HEK293 (cell line): ENCODE data around the gene PARD3.

Experiments
- CTCF ChIA-PET: fragments of 350-600 bp; formaldehyde crosslinking; extraction: SDS; loops from one replicate; lab custom pipeline; 2021; ENCODE audit warnings: antibody characterized with exemption; lab: Yijun Ruan, JAX
- POLR2A ChIA-PET: fragments of 300-600 bp; formaldehyde crosslinking; extraction: SDS; loops from one replicate; lab custom pipeline; 2020; ENCODE audit warnings: antibody characterized with exemption, inconsistent platforms; lab: Yijun Ruan, JAX
- H3K27ac ChIP-seq: fragments of 200-500 bp; sonication (Bioruptor generic); 2 replicates; pipeline ENCODE4 v1.5.1; 2014; ENCODE audit warnings: low read depth, low read length, control low read depth, inconsistent platforms; ENCODE audit errors: extremely low read depth
- H3K36me3 ChIP-seq, 2 experiments: fragments of 200-500 bp in 1 of 2; sonication (Bioruptor generic) in 1 of 2; 1 replicate in 1 of 2; 2 replicates in 1 of 2; pipeline ENCODE4 v1.5.1; 2014 to 2017; ENCODE audit warnings: inconsistent platforms in 2 of 2, low read length in 2 of 2; ENCODE audit not compliant: control insufficient read depth in 2 of 2, insufficient read depth in 1 of 2
- H3K4me1 ChIP-seq: fragments of 200-500 bp; sonication (Bioruptor generic); 2 replicates; pipeline ENCODE4 v1.5.1; 2014; ENCODE audit warnings: mild to moderate bottlenecking, low read length, inconsistent platforms; ENCODE audit not compliant: control insufficient read depth, insufficient read depth
- H3K4me3 ChIP-seq: 2 replicates; pipeline ENCODE4 v1.5.1; 2011; ENCODE audit warnings: low read depth, mild to moderate bottlenecking, control low read depth, low read length, moderate library complexity
- H3K9me3 ChIP-seq: fragments of 200-500 bp; sonication (Bioruptor generic); 2 replicates; pipeline ENCODE4 v1.5.1; 2014; ENCODE audit warnings: low read depth, low read length, inconsistent platforms; ENCODE audit not compliant: control insufficient read depth, insufficient read depth
- GLIS1 ChIP-seq: fragments of 450-650 bp; formaldehyde crosslinking; IDR thresholded peaks from 2 replicates; pipeline ENCODE4 v1.5.1; 2016; ENCODE audit warnings: missing biosample characterization, missing genetic modification characterization
- GLIS2 ChIP-seq: fragments of 450-650 bp; formaldehyde crosslinking; IDR thresholded peaks from 2 replicates; pipeline ENCODE4 v1.5.1; 2016; ENCODE audit warnings: missing biosample characterization, missing genetic modification characterization
- SP3 ChIP-seq: fragments of 450-650 bp; formaldehyde crosslinking; IDR thresholded peaks from 2 replicates; pipeline ENCODE4 v1.5.1; 2016; ENCODE audit warnings: missing biosample characterization, missing genetic modification characterization
- ZBTB44 ChIP-seq: fragments of 450-650 bp; IDR thresholded peaks from 2 replicates; pipeline ENCODE4 v1.5.1; 2018; ENCODE audit warnings: missing biosample characterization, mild to moderate bottlenecking, missing genetic modification characterization
- ZBTB6 ChIP-seq: fragments of 450-650 bp; formaldehyde crosslinking; IDR thresholded peaks from 2 replicates; pipeline ENCODE4 v1.5.1; 2017; ENCODE audit warnings: missing biosample characterization, missing genetic modification characterization
- ZBTB7A ChIP-seq: fragments of 450-650 bp; formaldehyde crosslinking; IDR thresholded peaks from 2 replicates; pipeline ENCODE4 v1.5.1; 2016; ENCODE audit warnings: low read depth, missing biosample characterization, missing genetic modification characterization
- ZFP69B ChIP-seq: fragments of 450-650 bp; formaldehyde crosslinking; IDR thresholded peaks from 2 replicates; pipeline ENCODE4 v1.5.1; 2016; ENCODE audit warnings: missing biosample characterization, missing genetic modification characterization
- ZIC2 ChIP-seq: fragments of 450-650 bp; formaldehyde crosslinking; IDR thresholded peaks from 2 replicates; pipeline ENCODE4 v1.5.1; 2016; ENCODE audit warnings: missing biosample characterization, missing genetic modification characterization
- ZNF155 ChIP-seq: fragments of 450-650 bp; formaldehyde crosslinking; IDR thresholded peaks from 2 replicates; pipeline ENCODE4 v1.5.1; 2016; ENCODE audit warnings: missing biosample characterization, missing genetic modification characterization
- ZNF18 ChIP-seq: fragments of 450-650 bp; formaldehyde crosslinking; IDR thresholded peaks from 2 replicates; pipeline ENCODE4 v1.5.1; 2016; ENCODE audit warnings: missing biosample characterization, missing genetic modification characterization
- ZNF202 ChIP-seq: fragments of 450-650 bp; formaldehyde crosslinking; IDR thresholded peaks from 2 replicates; pipeline ENCODE4 v1.5.1; 2016; ENCODE audit warnings: missing biosample characterization, missing genetic modification characterization, borderline replicate concordance
- ZNF214 ChIP-seq: fragments of 450-650 bp; formaldehyde crosslinking; IDR thresholded peaks from 2 replicates; pipeline ENCODE4 v1.5.1; 2017; ENCODE audit warnings: missing biosample characterization, mild to moderate bottlenecking, missing genetic modification characterization, borderline replicate concordance
- ZNF280C ChIP-seq: fragments of 450-650 bp; formaldehyde crosslinking; IDR thresholded peaks from 2 replicates; pipeline ENCODE4 v1.5.1; 2016; ENCODE audit warnings: missing biosample characterization, missing genetic modification characterization
- ZNF280D ChIP-seq: fragments of 450-650 bp; formaldehyde crosslinking; IDR thresholded peaks from 2 replicates; pipeline ENCODE4 v1.5.1; 2016; ENCODE audit warnings: missing biosample characterization, missing genetic modification characterization
- ZNF514 ChIP-seq: fragments of 450-650 bp; formaldehyde crosslinking; IDR thresholded peaks from 2 replicates; pipeline ENCODE4 v1.5.1; 2016; ENCODE audit warnings: missing biosample characterization, missing genetic modification characterization
- ZNF585B ChIP-seq: fragments of 450-650 bp; formaldehyde crosslinking; IDR thresholded peaks from 2 replicates; pipeline ENCODE4 v1.5.1; 2016; ENCODE audit warnings: missing biosample characterization, missing genetic modification characterization
- ZNF624 ChIP-seq: fragments of 450-650 bp; formaldehyde crosslinking; IDR thresholded peaks from 2 replicates; pipeline ENCODE4 v1.5.1; 2017; ENCODE audit warnings: missing biosample characterization, missing genetic modification characterization
- ZNF768 ChIP-seq: fragments of 450-650 bp; formaldehyde crosslinking; IDR thresholded peaks from 2 replicates; pipeline ENCODE4 v1.5.1; 2018; ENCODE audit warnings: missing biosample characterization, mild to moderate bottlenecking, missing genetic modification characterization
- ZNF830 ChIP-seq: fragments of 450-650 bp; IDR thresholded peaks from 2 replicates; pipeline ENCODE4 v1.5.0; 2018; ENCODE audit warnings: missing biosample characterization, missing genetic modification characterization, low read depth, mild to moderate bottlenecking, moderate library complexity
- ZNF837 ChIP-seq: fragments of 450-650 bp; formaldehyde crosslinking; IDR thresholded peaks from 2 replicates; pipeline ENCODE4 v1.5.1; 2016; ENCODE audit warnings: missing biosample characterization, missing genetic modification characterization

Gene PARD3

GRCh38 chr10:34506786-34507185 lies 308.3 kb downstream of the PARD3 start (continued):
- TF ChIP-seq ZNF280C (tag by site-specific recombination) (no peak), ZFP69B (no peak), ZNF214 (tag by site-specific recombination) (no peak), ZNF202 (tag by site-specific recombination) (no peak), ZBTB7A (no peak), ZNF585B (tag by site-specific recombination) (no peak), ZBTB44 (tag by site-specific recombination) (no peak)
- TF ChIP-seq, all 188 proteins: peak for 0

- Histone ChIP-seq H3K27ac (no peak overlapping the region), H3K4me1 (peaks cover 12% of the 10 kb centered on the region), H3K36me3 (no peaks in the 10 kb centered on the region), H3K9me3 (no peaks in the 10 kb centered on the region), H3K4me3 (no peak overlapping the region)
- TF ChIP-seq ZNF155 (no peak), GLIS1 (tag by site-specific recombination) (peak; percentile 89), ZBTB6 (tag by site-specific recombination) (no peak), ZNF624 (tag by site-specific recombination) (no peak), ZNF280D (tag by site-specific recombination) (no peak), ZNF18 (tag by site-specific recombination) (no peak), ZNF514 (tag by site-specific recombination) (no peak), ZNF837 (tag by site-specific recombination) (no peak), ZNF768 (no peak), ZIC2 (tag by site-specific recombination) (peak; percentile 93), ZNF830 (tag by site-specific recombination) (no peak), SP3 (tag by site-specific recombination) (no peak), GLIS2 (tag by site-specific recombination) (peak; percentile 33)
- ChIA-PET CTCF (interaction anchor here (0.7 to 1.3 kb wide), 3 partner anchors 132 to 1813 kb away, joined by 3 to 7 read pairs (median 4); no protein-coding TSS in a partner anchor), POLR2A (no interaction called here)
These were observed 309.8 kb downstream of the PARD3 start for GRCh38 chr10:34505338-34505737.
